HFFc6 (cell line): ENCODE measurements around the gene EXOC2. TPM values are rescaled to one million over a fixed set of nuclear protein-coding genes. Genes with fewer than 3 reads are reported as not detected.

Source experiments
- DNase-seq: peaks from one replicate; pipeline ENCODE4 v3.0.0-alpha.2; 2018
- H3K27ac Mint-ChIP-seq: 2 replicates; pipeline ENCODE4 v1.8.0; 2020; ENCODE audit warnings: mild to moderate bottlenecking, mixed read lengths
- H3K27me3 Mint-ChIP-seq: 2 replicates; pipeline ENCODE4 v1.8.0; 2021; ENCODE audit warnings: mild to moderate bottlenecking, moderate library complexity, mixed read lengths; ENCODE audit not compliant: insufficient read depth
- H3K36me3 Mint-ChIP-seq: 2 replicates; pipeline ENCODE4 v1.8.0; 2021; ENCODE audit warnings: low read depth, mixed read lengths
- H3K4me1 Mint-ChIP-seq: 2 replicates; pipeline ENCODE4 v1.8.0; 2020; ENCODE audit warnings: low read depth, mixed read lengths
- H3K4me3 Mint-ChIP-seq: 2 replicates; pipeline ENCODE4 v1.8.0; 2020; ENCODE audit warnings: mild to moderate bottlenecking, moderate library complexity, mixed read lengths
- H3K9me3 Mint-ChIP-seq: 2 replicates; pipeline ENCODE4 v1.8.0; 2020; ENCODE audit warnings: mild to moderate bottlenecking, mixed read lengths
- total RNA-seq, 6 experiments: library from RNA; stranded (reverse); fragmentation: NEBNext Ultra II Directional; extraction: Animal tissue kit (Norgen Biotek cat#: 25700); gene quantifications; 2 replicates in 1 of 6; 3 replicates in 5 of 6; pipeline ENCODE4 v1.2.3, GENCODE V29; 2021
- TF ChIP-seq, protein P1 (sequence below): fragments of 200-600 bp; sonication (generic); IDR thresholded peaks from 2 replicates; pipeline ENCODE4 v1.5.0; 2021; ENCODE audit warnings: antibody characterized with exemption, mild to moderate bottlenecking

The EXOC2 gene
- total RNA-seq, 6 experiments from 2014 or later = 19.3 to 22.4 (median 20.3) TPM

GRCh38 chr6:445571-446417 lies 247.1 kb downstream of the EXOC2 start:
- Mint-ChIP-seq H3K27me3 (peaks cover 6% of the 10 kb centered on the region), H3K4me3 (no peak overlapping the region), H3K36me3 (peaks cover 10% of the 10 kb centered on the region), H3K4me1 (no peaks in the 10 kb centered on the region), H3K9me3 (peaks cover 34% of the 10 kb centered on the region), H3K27ac (no peak overlapping the region)
- no peak for DNase-seq
- TF ChIP-seq, protein P1, sequence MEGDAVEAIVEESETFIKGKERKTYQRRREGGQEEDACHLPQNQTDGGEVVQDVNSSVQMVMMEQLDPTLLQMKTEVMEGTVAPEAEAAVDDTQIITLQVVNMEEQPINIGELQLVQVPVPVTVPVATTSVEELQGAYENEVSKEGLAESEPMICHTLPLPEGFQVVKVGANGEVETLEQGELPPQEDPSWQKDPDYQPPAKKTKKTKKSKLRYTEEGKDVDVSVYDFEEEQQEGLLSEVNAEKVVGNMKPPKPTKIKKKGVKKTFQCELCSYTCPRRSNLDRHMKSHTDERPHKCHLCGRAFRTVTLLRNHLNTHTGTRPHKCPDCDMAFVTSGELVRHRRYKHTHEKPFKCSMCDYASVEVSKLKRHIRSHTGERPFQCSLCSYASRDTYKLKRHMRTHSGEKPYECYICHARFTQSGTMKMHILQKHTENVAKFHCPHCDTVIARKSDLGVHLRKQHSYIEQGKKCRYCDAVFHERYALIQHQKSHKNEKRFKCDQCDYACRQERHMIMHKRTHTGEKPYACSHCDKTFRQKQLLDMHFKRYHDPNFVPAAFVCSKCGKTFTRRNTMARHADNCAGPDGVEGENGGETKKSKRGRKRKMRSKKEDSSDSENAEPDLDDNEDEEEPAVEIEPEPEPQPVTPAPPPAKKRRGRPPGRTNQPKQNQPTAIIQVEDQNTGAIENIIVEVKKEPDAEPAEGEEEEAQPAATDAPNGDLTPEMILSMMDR = no peak

GRCh38 chr6:444653-445275 lies 248.2 kb downstream of the EXOC2 start:
- no peak for DNase-seq
- no peak overlapping the region for H3K27ac Mint-ChIP-seq
- TF ChIP-seq, protein P1 = no peak

DNA sequence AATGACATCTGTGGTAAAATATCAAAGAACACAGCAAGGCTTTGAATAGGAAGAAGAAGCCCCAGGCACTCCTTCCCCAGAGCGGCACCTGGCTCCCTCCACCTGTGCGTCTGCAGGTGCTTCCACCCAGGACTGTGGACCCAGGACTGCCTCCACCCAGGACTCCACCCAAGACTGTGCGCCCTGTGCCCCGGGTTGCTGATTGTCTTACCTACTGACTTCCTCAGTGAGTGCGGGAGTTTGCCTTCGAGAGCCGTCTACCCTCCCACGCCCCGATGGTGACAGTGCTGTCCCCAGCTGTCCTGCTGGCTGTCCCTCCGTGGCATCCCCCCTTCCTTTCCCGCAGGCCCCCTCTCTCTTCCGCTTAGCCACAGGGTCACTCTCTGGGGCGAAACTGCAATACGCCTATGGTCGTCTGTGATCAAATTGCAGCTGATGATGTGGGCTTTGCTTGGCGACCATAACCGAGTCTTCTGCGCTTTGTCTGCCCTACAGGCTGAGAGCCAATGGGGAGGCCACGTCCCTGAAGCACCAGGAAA lies 249.2 kb downstream of the EXOC2 start:
- no peaks in the 10 kb centered on the region for H3K4me1 Mint-ChIP-seq
- peaks cover 19% of the 10 kb centered on the region; the same call in 1 of the 2 replicates for H3K9me3 Mint-ChIP-seq

More at GRCh38 chr6:444653-445275, 248.2 kb downstream of the EXOC2 start:
- Mint-ChIP-seq H3K9me3 (peaks cover 28% of the 10 kb centered on the region), H3K36me3 (peaks cover 10% of the 10 kb centered on the region), H3K4me3 (no peak overlapping the region), H3K27me3 (peaks cover 10% of the 10 kb centered on the region), H3K4me1 (no peaks in the 10 kb centered on the region)

GRCh38 chr6:441126-441920 lies 251.6 kb downstream of the EXOC2 start:
- Mint-ChIP-seq H3K36me3 (no peaks in the 10 kb centered on the region), H3K4me3 (no peak overlapping the region), H3K4me1 (peaks cover 10% of the 10 kb centered on the region), H3K27ac (no peak overlapping the region), H3K9me3 (peaks cover 16% of the 10 kb centered on the region; the same call in 1 of the 2 replicates), H3K27me3 (peaks cover 15% of the 10 kb centered on the region)
- TF ChIP-seq, protein P1 = no peak
- no peak for DNase-seq

More for the DNA sequence above, 249.2 kb downstream of the EXOC2 start:
- H3K27ac Mint-ChIP-seq = no peak overlapping the region
- H3K36me3 Mint-ChIP-seq = peaks cover 3% of the 10 kb centered on the region; the same call in 1 of the 2 replicates
- peaks cover 10% of the 10 kb centered on the region for H3K27me3 Mint-ChIP-seq
- no peak overlapping the region for H3K4me3 Mint-ChIP-seq
- TF ChIP-seq, protein P1 = no peak
- no peak for DNase-seq

- H3K4me3 Mint-ChIP-seq = no peak overlapping the region
- TF ChIP-seq, protein P1 = no peak
- H3K4me1 Mint-ChIP-seq = peaks cover 13% of the 10 kb centered on the region
- no peak for DNase-seq
- H3K27me3 Mint-ChIP-seq = peaks cover 13% of the 10 kb centered on the region
- peaks cover 14% of the 10 kb centered on the region; the same call in 1 of the 2 replicates for H3K9me3 Mint-ChIP-seq
- no peaks in the 10 kb centered on the region for H3K36me3 Mint-ChIP-seq
- no peak overlapping the region for H3K27ac Mint-ChIP-seq
These were observed 253.2 kb downstream of the EXOC2 start for GRCh38 chr6:439641-440167.
